Right atrium auricular region (tissue), 2 donors: ENCODE results near the gene GDE1. TPM values are rescaled to one million over a fixed set of nuclear protein-coding genes. Genes with fewer than 3 reads are reported as not detected.

Experiments used
- DNase-seq: peaks from one replicate; pipeline ENCODE4 v3.0.0-alpha.2; 2019; ENCODE audit warnings: low spot score
- H3K27ac ChIP-seq, 2 donors: fragments of 200-600 bp; sonication (generic); 1 replicate in 1 of 2; 2 replicates in 1 of 2; pipeline ENCODE4 v1.5.1; 2016 to 2019
- H3K27me3 ChIP-seq, 2 donors: fragments of 200-600 bp; sonication (generic); one replicate each; pipeline versions ENCODE4 v1.5.1 to v1.6.0; 2017 to 2019
- H3K36me3 ChIP-seq: fragments of 200-600 bp; sonication (generic); one replicate; pipeline ENCODE4 v1.5.1; 2016
- H3K4me1 ChIP-seq, 2 donors: fragments of 200-600 bp; sonication (generic); one replicate each; pipeline versions ENCODE4 v1.5.1 to v1.6.0; 2017 to 2019
- H3K4me3 ChIP-seq, 2 donors: fragments of 200-600 bp; sonication (generic); 1 replicate in 1 of 2; 2 replicates in 1 of 2; pipeline ENCODE4 v1.5.1; 2017 to 2019; ENCODE audit warnings: mild to moderate bottlenecking in 1 of 2, moderate library complexity in 1 of 2
- H3K9me3 ChIP-seq, 2 donors: fragments of 200-600 bp; sonication (generic); one replicate each; pipeline ENCODE4 v1.5.1; 2019
- CTCF ChIP-seq, 2 donors: fragments of 200-600 bp; sonication (generic); IDR thresholded peaks; one replicate each; pipeline ENCODE4 v1.5.1; 2019; ENCODE audit warnings: antibody characterized with exemption in 2 of 2
- total RNA-seq, 2 donors: library from RNA; depleted of rRNA; stranded (reverse); fragments of >200 nt; gene quantifications; one replicate each; pipeline ENCODE4 v1.1.0, GENCODE V29; 2016

GDE1 gene
- total RNA-seq, 2 donors from 2014 or later = 68.7 to 89.9 TPM

- Histone ChIP-seq H3K4me1 (no peaks in the 10 kb centered on the region), H3K9me3 (no peaks in the 10 kb centered on the region), H3K4me3 (no peak overlapping the region), H3K27ac (no peak overlapping the region), H3K27me3 (no peaks in the 10 kb centered on the region), H3K36me3 (no peaks in the 10 kb centered on the region)
- DNase-seq = no peak
- no peak for TF ChIP-seq CTCF (IDR thresholded peaks at IDR 0.05)
Measured at GRCh38 chr16:19472482-19472881, 49.4 kb downstream of the GDE1 start.

GRCh38 chr16:19468300-19468699, 53.6 kb downstream of the GDE1 start:
- Histone ChIP-seq H3K4me3 (no peak overlapping the region), H3K9me3 (no peaks in the 10 kb centered on the region), H3K36me3 (no peaks in the 10 kb centered on the region), H3K4me1 (no peaks in the 10 kb centered on the region), H3K27ac (no peak overlapping the region), H3K27me3 (no peaks in the 10 kb centered on the region)
- DNase-seq = no peak
- TF ChIP-seq CTCF (IDR thresholded peaks at IDR 0.05) = no peak

- no peaks in the 10 kb centered on the region for H3K4me1 ChIP-seq
Measured at GRCh38 chr16:19463468-19464315, 58.2 kb downstream of the GDE1 start.

GRCh38 chr16:19460397-19460796, 61.5 kb downstream of the GDE1 start:
- Histone ChIP-seq H3K27ac (no peak overlapping the region), H3K27me3 (no peaks in the 10 kb centered on the region), H3K4me3 (no peak overlapping the region), H3K9me3 (no peaks in the 10 kb centered on the region), H3K36me3 (no peaks in the 10 kb centered on the region), H3K4me1 (no peaks in the 10 kb centered on the region)
- DNase-seq = no peak
- no peak for TF ChIP-seq CTCF (IDR thresholded peaks at IDR 0.05)

More at GRCh38 chr16:19463468-19464315, 58.2 kb downstream of the GDE1 start:
- Histone ChIP-seq H3K36me3 (no peaks in the 10 kb centered on the region), H3K27me3 (no peaks in the 10 kb centered on the region), H3K4me3 (no peak overlapping the region), H3K9me3 (no peaks in the 10 kb centered on the region), H3K27ac (no peak overlapping the region)
- TF ChIP-seq CTCF (IDR thresholded peaks at IDR 0.05) = no peak
- no peak for DNase-seq

GRCh38 chr16:19458722-19459379, 63.0 kb downstream of the GDE1 start:
- Histone ChIP-seq H3K27ac (no peak overlapping the region), H3K4me3 (no peak overlapping the region), H3K27me3 (no peaks in the 10 kb centered on the region), H3K4me1 (no peaks in the 10 kb centered on the region), H3K9me3 (no peaks in the 10 kb centered on the region), H3K36me3 (no peaks in the 10 kb centered on the region)
- no peak for TF ChIP-seq CTCF (IDR thresholded peaks at IDR 0.05)
- no peak for DNase-seq

Other genes with a start within 250 kb of the GDE1 start
- gene CLEC19A, start 236.4 kb downstream of the GDE1 start, total RNA-seq = not detected
- gene TMC5, start 104.2 kb downstream of the GDE1 start, total RNA-seq = under 1 TPM in 1 of 2 donors, not detected in 1; 0.16 TPM
- 1 to 10 TPM; 6.0 to 6.8 TPM for gene CCP110, start 1.8 kb upstream of the GDE1 start, total RNA-seq
- 10 to 100 TPM; 27.0 to 28.3 TPM for gene VPS35L, start 33.6 kb upstream of the GDE1 start, total RNA-seq
- gene KNOP1, start 196.1 kb upstream of the GDE1 start, total RNA-seq = 1 to 10 TPM; 4.1 to 5.4 TPM
- 10 to 100 TPM in 1 of 2 donors, 1 to 10 TPM in 1; 7.5 to 14.4 TPM for gene IQCK, start 196.2 kb upstream of the GDE1 start, total RNA-seq